Keratinocyte (primary cell): ENCODE measurements around the gene DLG2. TPM values are rescaled to one million over a fixed set of nuclear protein-coding genes. Genes with fewer than 3 reads are reported as not detected.

Source experiments
- DNase-seq: peaks from one replicate; pipeline ENCODE4 v3.0.0-alpha.2; 2011; ENCODE audit warnings: low read depth, missing footprints, low spot score
- FAIRE-seq: peaks from 2 replicates; lab custom pipeline; 2011; peaks lifted over from hg19 to GRCh38; lab: Jason Lieb, UNC
- H2AFZ ChIP-seq: 2 replicates; pipeline ENCODE4 v1.6.0; 2012; ENCODE audit warnings: low read length, control low read depth, inconsistent platforms; ENCODE audit not compliant: control insufficient read depth
- H3K27ac ChIP-seq: 2 replicates; pipeline ENCODE4 v1.5.1; 2011; ENCODE audit warnings: low read length; ENCODE audit not compliant: control insufficient read depth, insufficient read depth
- H3K27me3 ChIP-seq: 3 replicates; pipeline ENCODE4 v1.6.0; 2011; ENCODE audit warnings: low read length; ENCODE audit not compliant: control insufficient read depth, insufficient read depth; ENCODE audit errors: extremely low read depth
- H3K36me3 ChIP-seq, 2 experiments: 2 replicates in 1 of 2; 3 replicates in 1 of 2; pipeline ENCODE4 v1.5.1; 2011; ENCODE audit warnings: low read length in 2 of 2, mild to moderate bottlenecking in 1 of 2; ENCODE audit not compliant: control insufficient read depth in 2 of 2, insufficient read depth in 2 of 2; ENCODE audit errors: extremely low read depth in 1 of 2
- H3K4me1 ChIP-seq: 3 replicates; pipeline ENCODE4 v1.5.1; 2011; ENCODE audit warnings: low read length; ENCODE audit not compliant: control insufficient read depth, insufficient read depth; ENCODE audit errors: extremely low read depth
- H3K4me2 ChIP-seq: 3 replicates; pipeline ENCODE4 v1.6.0; 2011; ENCODE audit warnings: low read depth, low read length; ENCODE audit not compliant: control insufficient read depth, insufficient read depth; ENCODE audit errors: extremely low read depth
- H3K4me3 ChIP-seq, 3 experiments: fragments of 200-600 bp in 1 of 3; sonication (generic) in 1 of 3; 2 replicates in 2 of 3; 3 replicates in 1 of 3; pipeline ENCODE4 v1.5.1; 2011 to 2016; ENCODE audit warnings: low read length in 3 of 3, mild to moderate bottlenecking in 3 of 3, control low read depth in 2 of 3, inconsistent platforms in 1 of 3, low read depth in 1 of 3, mixed read lengths in 1 of 3, mixed run types in 1 of 3, moderate library complexity in 1 of 3; ENCODE audit not compliant: control insufficient read depth in 2 of 3, insufficient read depth in 2 of 3; ENCODE audit errors: extremely low read depth in 1 of 3
- H3K79me2 ChIP-seq: 2 replicates; pipeline ENCODE4 v1.6.0; 2012; ENCODE audit warnings: low read length; ENCODE audit not compliant: control insufficient read depth, insufficient read depth
- H3K9ac ChIP-seq: 3 replicates; pipeline ENCODE4 v1.6.0; 2011; ENCODE audit warnings: low read length; ENCODE audit not compliant: control insufficient read depth, insufficient read depth; ENCODE audit errors: extremely low read depth
- H3K9me1 ChIP-seq: 3 replicates; pipeline ENCODE4 v1.6.0; 2011; ENCODE audit warnings: low read length; ENCODE audit not compliant: control insufficient read depth, insufficient read depth; ENCODE audit errors: extremely low read depth
- H3K9me3 ChIP-seq: 2 replicates; pipeline ENCODE4 v1.5.1; 2012; ENCODE audit warnings: low read depth, low read length; ENCODE audit not compliant: control insufficient read depth
- H4K20me1 ChIP-seq: 3 replicates; pipeline ENCODE4 v1.6.0; 2011; ENCODE audit warnings: low read length; ENCODE audit not compliant: control insufficient read depth, insufficient read depth; ENCODE audit errors: extremely low read depth
- CTCF ChIP-seq, 3 experiments: IDR thresholded peaks in 1 of 3; conservative IDR thresholded peaks in 1 of 3; optimal IDR thresholded peaks in 1 of 3; 2 replicates in 2 of 3; 3 replicates in 1 of 3; pipeline versions ENCODE3 to v1.5.1; 2011; ENCODE audit warnings: low read length in 3 of 3, mild to moderate bottlenecking in 3 of 3, moderate library complexity in 2 of 3, control low read depth in 1 of 3, inconsistent platforms in 1 of 3; ENCODE audit not compliant: insufficient read depth in 2 of 3; ENCODE audit errors: extremely low read depth in 1 of 3
- EZH2 ChIP-seq: IDR thresholded peaks from one replicate; pipeline ENCODE4 v1.6.1; 2012; ENCODE audit warnings: inconsistent platforms, mild to moderate bottlenecking, low read length, moderate library complexity
- dilution Hi-C: fragments of 300-500 bp; cut with MboI; formaldehyde crosslinking; loops from one replicate; pipeline ENCODE4 v1.7.0; 2020; ENCODE audit warnings: low sequenced_read_pairs; ENCODE audit not compliant: extremely low pct_ligation_motif_present
- polyA plus RNA-seq, 5 experiments: library from polyadenylated mRNA; depleted of rRNA in 3 of 5; stranded (reverse) in 3 of 5; stranded (forward) in 1 of 5; unstranded in 1 of 5; fragments of >200 nt; gene quantifications; 1 replicate in 1 of 5; 2 replicates in 3 of 5; 3 replicates in 1 of 5; pipeline versions ENCODE4 v1.2.1 to v1.2.3, GENCODE V29; 2011 to 2012; ENCODE audit warnings: missing spikeins in 2 of 5, low read depth in 1 of 5, low replicate concordance in 1 of 5

The DLG2 gene
- polyA plus RNA-seq, 1 donor (not counting 4 experiments of a cell fraction or from before 2014, with no cell fraction given): 0.55 TPM

DNA sequence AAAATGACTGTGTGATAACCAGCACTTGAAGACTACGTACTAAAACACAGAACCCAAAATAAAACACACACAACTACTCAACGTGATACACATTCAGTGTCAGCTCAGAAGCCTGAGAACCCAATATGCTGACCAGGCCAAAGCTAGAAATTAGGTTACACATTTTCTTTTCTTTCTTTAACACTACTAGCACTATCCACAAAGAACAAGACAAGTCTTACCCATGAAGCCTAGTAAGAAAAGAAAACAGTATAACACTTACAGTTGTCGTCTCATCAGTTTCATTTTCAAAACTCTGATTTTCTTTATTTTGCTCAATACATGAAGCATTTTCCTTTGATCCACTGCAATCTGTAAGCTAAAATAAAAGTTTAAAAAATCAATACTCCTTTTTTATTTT, 472.9 kb downstream of the DLG2 start:
- no peaks in the 10 kb centered on the region for H3K79me2 ChIP-seq
- no peaks in the 10 kb centered on the region for H4K20me1 ChIP-seq
- H3K4me3 ChIP-seq: no peak overlapping the region
- no peaks in the 10 kb centered on the region for H3K4me1 ChIP-seq
- H3K4me2 ChIP-seq: no peak overlapping the region
- FAIRE-seq (no peak), DNase-seq (no peak)
- dilution Hi-C loops: no loop called here
- H3K9me3 ChIP-seq: no peaks in the 10 kb centered on the region
- TF ChIP-seq EZH2 (no peak), CTCF (optimal IDR thresholded peaks at IDR 0.05 in 1 of 3, IDR thresholded peaks at IDR 0.05 in 1 of 3, conservative IDR thresholded peaks at IDR 0.05 in 1 of 3; ENCODE audit: extremely low read depth in 1 of 3, insufficient read depth in 2 of 3, low read length in 3 of 3) (no peak)
- H3K27ac ChIP-seq: no peak overlapping the region
- H3K9ac ChIP-seq: no peak overlapping the region
- H3K36me3 ChIP-seq: no peaks in the 10 kb centered on the region
- no peaks in the 10 kb centered on the region for H3K27me3 ChIP-seq
- H3K9me1 ChIP-seq: no peaks in the 10 kb centered on the region
- H2AFZ ChIP-seq: no peak overlapping the region

DNA sequence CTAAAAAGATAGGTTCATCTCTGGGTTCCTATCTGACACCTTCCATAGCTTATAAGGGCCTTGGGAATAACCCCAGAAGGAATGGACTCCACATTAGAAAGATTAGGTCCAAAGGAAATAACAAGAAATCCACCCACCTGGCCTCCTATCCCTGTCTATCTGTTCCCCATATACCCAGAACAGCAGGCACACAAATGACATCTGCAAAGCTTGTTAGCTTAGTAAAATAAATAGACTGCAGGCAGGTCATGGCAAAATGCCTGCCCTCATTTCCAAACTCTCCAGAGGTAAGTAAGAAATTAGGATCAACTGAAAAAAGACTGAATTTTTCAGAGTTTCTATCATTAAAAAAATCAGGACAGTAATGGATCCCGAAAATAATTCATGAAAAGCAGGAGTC, 489.5 kb downstream of the DLG2 start:
- dilution Hi-C loops: no loop called here
- H4K20me1 ChIP-seq: no peaks in the 10 kb centered on the region
- H3K9me1 ChIP-seq: no peaks in the 10 kb centered on the region
- no peaks in the 10 kb centered on the region for H3K27me3 ChIP-seq
- H3K9ac ChIP-seq: no peak overlapping the region
- no peaks in the 10 kb centered on the region for H3K36me3 ChIP-seq
- no peak overlapping the region for H3K4me3 ChIP-seq
- no peaks in the 10 kb centered on the region for H3K9me3 ChIP-seq
- no peak for FAIRE-seq
- H3K27ac ChIP-seq: no peak overlapping the region
- no peak for DNase-seq
- no peak overlapping the region for H3K4me2 ChIP-seq
- no peak overlapping the region for H2AFZ ChIP-seq
- no peaks in the 10 kb centered on the region for H3K4me1 ChIP-seq
- TF ChIP-seq EZH2: no peak
- TF ChIP-seq CTCF (optimal IDR thresholded peaks at IDR 0.05 in 1 of 3, IDR thresholded peaks at IDR 0.05 in 1 of 3, conservative IDR thresholded peaks at IDR 0.05 in 1 of 3; ENCODE audit: extremely low read depth in 1 of 3, insufficient read depth in 2 of 3, low read length in 3 of 3): no peak
- H3K79me2 ChIP-seq: no peaks in the 10 kb centered on the region
